Thyroid gland (tissue), 4 donors: ENCODE measurements around the gene SYAP1.
"Not testable (repeated sequence)": the region's sequence is repeated elsewhere in the genome, so short reads cannot be mapped to it uniquely, and the experiment has no call there.

Source experiments
- CTCF ChIP-seq, 6 experiments: fragments of 200-600 bp in 3 of 6; fragments of 450-650 bp in 3 of 6; sonication (generic) in 3 of 6; IDR thresholded peaks; one replicate each; pipeline ENCODE4 v1.5.1; 2016 to 2019; ENCODE audit warnings: antibody characterized with exemption in 6 of 6, mild to moderate bottlenecking in 2 of 6, inconsistent platforms in 1 of 6, moderate library complexity in 1 of 6
- POLR2A ChIP-seq, 2 donors: fragments of 450-650 bp; IDR thresholded peaks; one replicate each; pipeline ENCODE4 v1.6.1; 2017; ENCODE audit warnings: antibody characterized with exemption in 2 of 2, mild to moderate bottlenecking in 2 of 2, moderate library complexity in 1 of 2

GRCh38 chrX:16779815-16780214 is 60.4 kb downstream of the SYAP1 start:
- not testable (repeated sequence) for TF ChIP-seq POLR2A, CTCF (IDR thresholded peaks at IDR 0.05)
